Measurements from ENCODE around the gene OGT.

- TF ChIP-seq CTCF (tag by site-specific recombination; IDR thresholded peaks at IDR 0.05) = no peak
- TF ChIP-seq ZNF23 (tag by site-specific recombination; IDR thresholded peaks at IDR 0.05; ENCODE audit: borderline replicate concordance) = no peak
- TF ChIP-seq, protein P1, sequence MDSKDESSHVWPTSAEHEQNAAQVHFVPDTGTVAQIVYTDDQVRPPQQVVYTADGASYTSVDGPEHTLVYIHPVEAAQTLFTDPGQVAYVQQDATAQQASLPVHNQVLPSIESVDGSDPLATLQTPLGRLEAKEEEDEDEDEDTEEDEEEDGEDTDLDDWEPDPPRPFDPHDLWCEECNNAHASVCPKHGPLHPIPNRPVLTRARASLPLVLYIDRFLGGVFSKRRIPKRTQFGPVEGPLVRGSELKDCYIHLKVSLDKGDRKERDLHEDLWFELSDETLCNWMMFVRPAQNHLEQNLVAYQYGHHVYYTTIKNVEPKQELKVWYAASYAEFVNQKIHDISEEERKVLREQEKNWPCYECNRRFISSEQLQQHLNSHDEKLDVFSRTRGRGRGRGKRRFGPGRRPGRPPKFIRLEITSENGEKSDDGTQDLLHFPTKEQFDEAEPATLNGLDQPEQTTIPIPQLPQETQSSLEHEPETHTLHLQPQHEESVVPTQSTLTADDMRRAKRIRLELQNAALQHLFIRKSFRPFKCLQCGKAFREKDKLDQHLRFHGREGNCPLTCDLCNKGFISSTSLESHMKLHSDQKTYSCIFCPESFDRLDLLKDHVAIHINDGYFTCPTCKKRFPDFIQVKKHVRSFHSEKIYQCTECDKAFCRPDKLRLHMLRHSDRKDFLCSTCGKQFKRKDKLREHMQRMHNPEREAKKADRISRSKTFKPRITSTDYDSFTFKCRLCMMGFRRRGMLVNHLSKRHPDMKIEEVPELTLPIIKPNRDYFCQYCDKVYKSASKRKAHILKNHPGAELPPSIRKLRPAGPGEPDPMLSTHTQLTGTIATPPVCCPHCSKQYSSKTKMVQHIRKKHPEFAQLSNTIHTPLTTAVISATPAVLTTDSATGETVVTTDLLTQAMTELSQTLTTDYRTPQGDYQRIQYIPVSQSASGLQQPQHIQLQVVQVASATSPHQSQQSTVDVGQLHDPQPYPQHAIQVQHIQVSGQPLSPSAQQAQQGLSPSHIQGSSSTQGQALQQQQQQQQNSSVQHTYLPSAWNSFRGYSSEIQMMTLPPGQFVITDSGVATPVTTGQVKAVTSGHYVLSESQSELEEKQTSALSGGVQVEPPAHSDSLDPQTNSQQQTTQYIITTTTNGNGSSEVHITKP (tag by site-specific recombination; IDR thresholded peaks at IDR 0.05) = no peak
Measured at GRCh38 chrX:71623714-71624113, 90.8 kb downstream of the OGT start.

All from HEK293 (cell line).